K562 (cell line): ENCODE results near the gene PITPNC1. TPM values are rescaled to one million over a fixed set of nuclear protein-coding genes. Genes with fewer than 3 reads are reported as not detected.

Source experiments
- ATAC-seq: fragments of 200-7000 bp; cut with Tn5 transposase; 3 replicates; pipeline ENCODE4 v1.9.1; 2020; ENCODE audit warnings: moderate library complexity
- Bru-seq: library from RNA; stranded (reverse); fragments of 400-500 nt; gene quantifications from one replicate; lab custom pipeline; 2021; lab: Mats Ljungman, UMichigan
- BruChase-seq, 2 experiments: library from RNA; stranded (reverse); fragments of 400-500 nt; gene quantifications; one replicate each; lab custom pipeline; 2021; lab: Mats Ljungman, UMichigan
- BruUV-seq: library from RNA; stranded (reverse); fragments of 400-500 nt; replicated peaks from 2 replicates; lab custom pipeline; 2021; lab: Mats Ljungman, UMichigan
- CTCF ChIA-PET: fragments of 300-600 bp; formaldehyde crosslinking; extraction: SDS; loops from one replicate; lab custom pipeline; 2021; ENCODE audit warnings: low intra/inter-chr PET ratio; lab: Yijun Ruan, JAX
- POLR2A ChIA-PET: fragments of 300-600, 350-650 bp; sonication (Branson Sonifier 250); formaldehyde crosslinking; extraction: SDS; loops from one replicate; lab custom pipeline; 2021; ENCODE audit warnings: antibody characterized with exemption, inconsistent platforms; lab: Yijun Ruan, JAX
- DNase-seq, 4 experiments: peaks; one replicate each; pipeline versions ENCODE4 v3.0.0 to v3.0.0-alpha.2; 2011 to 2018; ENCODE audit warnings: low spot score in 3 of 4, mixed read lengths in 3 of 4; ENCODE audit errors: extremely low read depth in 1 of 4
- FAIRE-seq: peaks from 2 replicates; lab custom pipeline; 2011; peaks lifted over from hg19 to GRCh38; lab: Jason Lieb, UNC
- H2AFZ ChIP-seq: 2 replicates; pipeline ENCODE4 v1.6.0; 2011; ENCODE audit warnings: low read depth, low read length, control low read depth, inconsistent platforms
- H3K27ac ChIP-seq: fragments of 200-600 bp; 3 replicates; pipeline ENCODE4 v1.8.0; 2011; ENCODE audit warnings: low read depth, mild to moderate bottlenecking, control low read depth, inconsistent platforms, low read length, moderate library complexity, mixed read lengths; ENCODE audit errors: extremely low read depth
- H3K27me3 ChIP-seq, 2 experiments: fragments of 300-600 bp in 1 of 2; 2 replicates in 1 of 2; 3 replicates in 1 of 2; pipeline versions ENCODE4 v1.6.0 to v1.8.0; 2011; ENCODE audit warnings: inconsistent platforms in 2 of 2, low read length in 2 of 2, mild to moderate bottlenecking in 1 of 2, mixed read lengths in 1 of 2, moderate library complexity in 1 of 2; ENCODE audit not compliant: control insufficient read depth in 2 of 2, insufficient read depth in 2 of 2
- H3K36me3 ChIP-seq: fragments of 300-600 bp; 3 replicates; pipeline ENCODE4 v1.8.0; 2011; ENCODE audit warnings: mild to moderate bottlenecking, low read length, inconsistent platforms; ENCODE audit not compliant: control insufficient read depth, insufficient read depth
- H3K4me1 ChIP-seq, 2 experiments: fragments of 200-600 bp in 1 of 2; replicated peaks in 1 of 2; 2 replicates in 1 of 2; 3 replicates in 1 of 2; pipeline versions ENCODE4 v1.5.1 to v1.8.0; 2011; ENCODE audit warnings: inconsistent platforms in 2 of 2, low read length in 2 of 2, mild to moderate bottlenecking in 1 of 2, mixed read lengths in 1 of 2, moderate library complexity in 1 of 2; ENCODE audit not compliant: control insufficient read depth in 2 of 2, insufficient read depth in 2 of 2
- H3K4me2 ChIP-seq: 2 replicates; pipeline ENCODE4 v1.6.1; 2011; ENCODE audit warnings: low read length, control low read depth, inconsistent platforms, mixed read lengths; ENCODE audit not compliant: insufficient read depth
- H3K4me3 ChIP-seq: fragments of 200-600 bp; sonication (generic), shearing (Covaris generic); 2 replicates; pipeline ENCODE4 v1.5.1; 2016; ENCODE audit warnings: control low read depth, inconsistent platforms
- H3K79me2 ChIP-seq: fragments of 200-600 bp; 3 replicates; pipeline ENCODE4 v1.8.0; 2011; ENCODE audit warnings: low read length, inconsistent platforms; ENCODE audit not compliant: control insufficient read depth, insufficient read depth
- H3K9ac ChIP-seq, 2 experiments: 2 replicates each; pipeline versions ENCODE4 v1.6.0 to v1.6.1; 2011; ENCODE audit warnings: low read depth in 2 of 2, low read length in 2 of 2, control low read depth in 1 of 2, inconsistent platforms in 1 of 2, mild to moderate bottlenecking in 1 of 2, mixed read lengths in 1 of 2; ENCODE audit not compliant: insufficient read depth in 1 of 2
- H3K9me1 ChIP-seq: one replicate; pipeline ENCODE4 v1.6.0; 2011; ENCODE audit warnings: inconsistent platforms, mild to moderate bottlenecking, low read length, moderate library complexity; ENCODE audit not compliant: control insufficient read depth, insufficient read depth
- H3K9me3 ChIP-seq: replicated peaks from 2 replicates; pipeline ENCODE4 v1.5.1; 2011; ENCODE audit warnings: low read depth, low read length, inconsistent platforms; ENCODE audit not compliant: control insufficient read depth, insufficient read depth
- H4K20me1 ChIP-seq: replicated peaks from 2 replicates; pipeline ENCODE4 v1.6.1; 2011; ENCODE audit warnings: low read length, inconsistent platforms, mixed read lengths; ENCODE audit not compliant: control insufficient read depth, insufficient read depth
- ELF1 ChIP-seq: fragments of 200-800 bp; sonication (Bioruptor generic); IDR thresholded peaks from 2 replicates; pipeline ENCODE4 v1.6.1; 2016; ENCODE audit warnings: missing genetic modification characterization, missing compliant biosample characterization
- FOSL1 ChIP-seq: fragments of 200-800 bp; sonication (Bioruptor generic); conservative IDR thresholded peaks from 2 replicates; pipeline ENCODE4 v1.6.1; 2016; ENCODE audit warnings: missing genetic modification characterization, missing compliant biosample characterization
- MYC ChIP-seq, 2 experiments: fragments of 250-450 bp in 1 of 2; sonication (Bioruptor Pico) in 1 of 2; IDR thresholded peaks; 2 replicates each; pipeline versions ENCODE4 v1.5.1 to v1.6.1; 2012 to 2021; ENCODE audit warnings: low read depth in 2 of 2, borderline replicate concordance in 1 of 2, improper control_type of control experiment in 1 of 2, low read length in 1 of 2, mild to moderate bottlenecking in 1 of 2, moderate library complexity in 1 of 2
- POLR2G ChIP-seq: fragments of 200-400 bp; formaldehyde crosslinking; IDR thresholded peaks from 2 replicates; pipeline ENCODE4 v1.6.1; 2017; ENCODE audit warnings: low read depth, mild to moderate bottlenecking, antibody characterized with exemption, low read length, moderate library complexity
- RBM14 ChIP-seq: fragments of 200-400 bp; formaldehyde crosslinking; IDR thresholded peaks from 2 replicates; pipeline ENCODE4 v1.6.1; 2018; ENCODE audit warnings: low read depth, mild to moderate bottlenecking, low read length, moderate library complexity, borderline replicate concordance; ENCODE audit not compliant: insufficient read depth
- TAF1 ChIP-seq: IDR thresholded peaks from 2 replicates; pipeline ENCODE4 v1.6.1; 2011; ENCODE audit warnings: mild to moderate bottlenecking, low read length, moderate library complexity; ENCODE audit not compliant: insufficient read depth, control insufficient read depth, severe bottlenecking; ENCODE audit errors: extremely low read depth
- ZNF124 ChIP-seq: sonication (generic); formaldehyde crosslinking; IDR thresholded peaks from 2 replicates; pipeline ENCODE4 v1.8.1; 2022; ENCODE audit warnings: missing genetic modification reagents
- ZNF766 ChIP-seq: fragments of 200-800 bp; sonication (Bioruptor generic); conservative IDR thresholded peaks from 2 replicates; pipeline ENCODE4 v1.6.1; 2016; ENCODE audit warnings: missing genetic modification characterization, missing compliant biosample characterization
- whole genome bisulfite sequencing: fragments of 100-300 bp; shearing (Covaris generic); methylation state at CpG from one replicate; pipeline ENCODE4 v1.1.6; 2016; ENCODE audit warnings: low coverage, mixed read lengths; ENCODE audit not compliant: insufficient coverage; ENCODE audit errors: missing lambda C conversion rate; 5-methylcytosine and 5-hydroxymethylcytosine counted together
- in situ Hi-C: fragments of 300-500 bp; cut with MboI; formaldehyde crosslinking; loops from 4 replicates; pipeline ENCODE4 v1.15.0; 2018; ENCODE audit warnings: inconsistent platforms, mixed read lengths
- intact Hi-C: fragments of 100-400 bp; cut with micrococcal nuclease; formaldehyde crosslinking; loops from 2 replicates; pipeline ENCODE4 v1.14.2; 2022
- long read RNA-seq, 3 experiments: library from polyadenylated mRNA in 2 of 3; library from RNA in 1 of 3; unstranded in 2 of 3; stranded (forward) in 1 of 3; transcript quantifications; one replicate each; pipeline ENCODE4 v2.0.0, GENCODE V29; 2019 to 2022
- polyA minus RNA-seq, 3 experiments: library from RNA; depleted of rRNA, polyadenylated mRNA; stranded (reverse); fragments of >200 nt; gene quantifications; 2 replicates each; pipeline ENCODE4 v1.2.3, GENCODE V29; 2011
- polyA plus RNA-seq, 8 experiments: library from polyadenylated mRNA; depleted of rRNA in 4 of 8; stranded (reverse) in 5 of 8; unstranded in 3 of 8; fragments of >200 nt; fragmentation: Nextera tagmentation in 2 of 8; fragmentation: Illumina TruSeq in 1 of 8; extraction: Ambion mirVana in 2 of 8; extraction: Trizol in 1 of 8; gene quantifications; 2 replicates each; pipeline versions ENCODE4 v1.2.1 to v1.2.3, GENCODE V29; 2011 to 2014; ENCODE audit warnings: inconsistent platforms in 1 of 8, missing spikeins in 1 of 8
- total RNA-seq, 7 experiments: library from RNA; depleted of rRNA in 6 of 7; stranded (reverse); fragments of >200 nt in 6 of 7; fragmentation: Illumina TruSeq in 2 of 7; extraction: Trizol in 2 of 7; gene quantifications; 2 replicates each; pipeline versions ENCODE4 v1.2.1 to v1.2.3, GENCODE V29; 2011 to 2021; ENCODE audit warnings: low replicate concordance in 1 of 7
- TF ChIP-seq, protein P1 (sequence below): fragments of 450-650 bp; IDR thresholded peaks from 2 replicates; pipeline ENCODE4 v1.6.1; 2018; ENCODE audit warnings: mild to moderate bottlenecking, low read depth; ENCODE audit not compliant: partially characterized antibody
- TF ChIP-seq, protein P2 (sequence below): fragments of 250-450 bp; sonication (Bioruptor Pico); IDR thresholded peaks from 2 replicates; pipeline ENCODE4 v1.5.0; 2021; ENCODE audit warnings: mild to moderate bottlenecking, borderline replicate concordance

The PITPNC1 gene
- total RNA-seq (2011; cell fraction: chromatin; rRNA removed; ENCODE audit: low replicate concordance): 2.3 and 5.3 TPM in 2 replicates
- total RNA-seq (2011; cell fraction: nucleolus; rRNA removed): 0.53 and 1.2 TPM in 2 replicates
- 1.8 TPM in 2 replicates for total RNA-seq (2011; cell fraction: nucleoplasm; rRNA removed)
- total RNA-seq (2014; rRNA removed) (0.37 and 0.82 TPM in 2 replicates), total RNA-seq (2014; rRNA removed; fragmentation: Illumina TruSeq; extraction: Trizol) (0.70 and 0.80 TPM in 2 replicates), total RNA-seq (2015; rRNA removed; fragmentation: Illumina TruSeq; extraction: Trizol) (0.25 and 0.53 TPM in 2 replicates), total RNA-seq (2021) (0.85 and 1.1 TPM in 2 replicates), polyA plus RNA-seq (2011; rRNA removed) (0.65 and 0.76 TPM in 2 replicates), polyA plus RNA-seq (2014; fragmentation: Illumina TruSeq; extraction: Trizol) (0.83 and 1.0 TPM in 2 replicates), polyA plus RNA-seq (2014; fragmentation: Nextera tagmentation; extraction: Ambion mirVana) (under 1 TPM; 0.11 to 0.45 TPM), polyA plus RNA-seq (2014; rRNA removed) (0.37 and 0.49 TPM in 2 replicates), polyA minus RNA-seq (2011; rRNA and poly(A)+ RNA removed) (1.3 and 2.2 TPM in 2 replicates), Bru-seq, nascent RNA (percentile 31 among the genes with signal in this experiment), BruChase-seq, experiment 1, labeled RNA remaining after a 2-hour chase (percentile 29 among the genes with signal in this experiment), BruChase-seq, experiment 2, labeled RNA remaining after a 6-hour chase (percentile 26 among the genes with signal in this experiment)
- 0.21 and 0.65 TPM in 2 replicates for polyA plus RNA-seq (2011; cell fraction: cytosol; rRNA removed)
- 0.30 and 0.56 TPM in 2 replicates for polyA plus RNA-seq (2011; cell fraction: nucleus; rRNA removed)
- polyA plus RNA-seq (2012): 0.56 and 0.58 TPM in 2 replicates
- 0.48 TPM in 1 of 2 replicates, not detected in the other for polyA minus RNA-seq (2011; cell fraction: cytosol; rRNA and poly(A)+ RNA removed)
- polyA minus RNA-seq (2011; cell fraction: nucleus; rRNA and poly(A)+ RNA removed): 0.56 and 0.67 TPM in 2 replicates
- long read RNA-seq, experiment 1, partial matches to known transcripts: 0 of 5 reads
- long read RNA-seq, experiment 1, other reads (novel, unspliced or antisense): 5 of 5 reads
- long read RNA-seq, experiment 2, partial matches to known transcripts: 0 of 1 reads
- long read RNA-seq, experiment 2, other reads (novel, unspliced or antisense): 1 of 1 reads
- long read RNA-seq, experiment 3: 0 reads

DNA sequence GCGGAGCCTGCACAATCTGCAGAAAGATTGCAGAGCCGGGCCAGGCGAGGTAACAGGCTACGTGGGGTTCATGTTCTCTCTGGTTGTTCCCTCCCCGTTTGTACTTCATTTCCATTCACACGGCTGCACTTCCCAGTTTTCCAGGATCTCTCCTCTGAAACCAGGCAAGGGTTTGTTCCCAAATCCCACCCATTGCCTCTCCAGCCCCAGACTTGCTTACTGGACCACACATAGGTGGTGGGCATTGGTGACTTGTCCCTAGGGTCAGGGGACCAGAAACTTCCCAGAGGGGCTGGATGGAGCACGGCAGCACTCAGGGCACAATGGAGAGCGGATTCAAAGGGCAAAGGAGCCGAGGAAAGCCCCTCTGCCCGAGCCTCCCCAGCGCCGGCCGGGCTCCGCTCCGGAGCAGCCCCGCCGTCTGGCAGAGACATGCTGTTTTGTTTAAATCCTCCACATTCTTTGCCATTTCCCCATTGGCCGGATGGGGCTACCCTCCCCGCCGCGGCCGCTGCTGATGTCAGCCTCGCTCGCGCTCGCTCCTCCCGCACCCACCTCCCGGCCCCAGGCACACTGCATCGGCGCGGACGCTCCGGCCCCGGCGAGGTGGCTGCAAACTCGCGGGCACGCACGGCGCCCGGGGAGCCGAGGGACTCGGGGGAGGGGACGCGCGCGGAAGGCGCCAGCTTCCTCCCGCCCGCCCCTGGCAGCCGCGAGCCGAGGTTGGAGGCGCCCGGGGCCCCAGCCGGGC lies at the start of gene PITPNC1:
PITPNC1 (plus strand) TSS at position 545 of the 751 bp plus-strand sequence.
- CTCF ChIA-PET: no interaction called here
- TF ChIP-seq, protein P1, sequence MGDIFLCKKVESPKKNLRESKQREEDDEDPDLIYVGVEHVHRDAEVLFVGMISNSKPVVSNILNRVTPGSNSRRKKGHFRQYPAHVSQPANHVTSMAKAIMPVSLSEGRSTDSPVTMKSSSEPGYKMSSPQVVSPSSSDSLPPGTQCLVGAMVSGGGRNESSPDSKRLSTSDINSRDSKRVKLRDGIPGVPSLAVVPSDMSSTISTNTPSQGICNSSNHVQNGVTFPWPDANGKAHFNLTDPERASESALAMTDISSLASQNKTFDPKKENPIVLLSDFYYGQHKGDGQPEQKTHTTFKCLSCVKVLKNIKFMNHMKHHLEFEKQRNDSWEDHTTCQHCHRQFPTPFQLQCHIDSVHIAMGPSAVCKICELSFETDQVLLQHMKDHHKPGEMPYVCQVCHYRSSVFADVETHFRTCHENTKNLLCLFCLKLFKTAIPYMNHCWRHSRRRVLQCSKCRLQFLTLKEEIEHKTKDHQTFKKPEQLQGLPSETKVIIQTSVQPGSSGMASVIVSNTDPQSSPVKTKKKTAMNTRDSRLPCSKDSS: no peak
- TF ChIP-seq MYC (IDR thresholded peaks at IDR 0.05; ENCODE audit: low read depth, low read length) (peak; percentile 28; the same call in 1 of the 2 replicates), MYC (CRISPR knock-in tag; IDR thresholded peaks at IDR 0.05; ENCODE audit: borderline replicate concordance, low read depth) (no peak), POLR2G (peak; percentile 64), TAF1 (peak; percentile 12), ZNF766 (no peak), ZNF124 (CRISPR knock-in tag) (no peak), FOSL1 (no peak), RBM14 (no peak), ELF1 (tag) (no peak)
- TF ChIP-seq, protein P2, sequence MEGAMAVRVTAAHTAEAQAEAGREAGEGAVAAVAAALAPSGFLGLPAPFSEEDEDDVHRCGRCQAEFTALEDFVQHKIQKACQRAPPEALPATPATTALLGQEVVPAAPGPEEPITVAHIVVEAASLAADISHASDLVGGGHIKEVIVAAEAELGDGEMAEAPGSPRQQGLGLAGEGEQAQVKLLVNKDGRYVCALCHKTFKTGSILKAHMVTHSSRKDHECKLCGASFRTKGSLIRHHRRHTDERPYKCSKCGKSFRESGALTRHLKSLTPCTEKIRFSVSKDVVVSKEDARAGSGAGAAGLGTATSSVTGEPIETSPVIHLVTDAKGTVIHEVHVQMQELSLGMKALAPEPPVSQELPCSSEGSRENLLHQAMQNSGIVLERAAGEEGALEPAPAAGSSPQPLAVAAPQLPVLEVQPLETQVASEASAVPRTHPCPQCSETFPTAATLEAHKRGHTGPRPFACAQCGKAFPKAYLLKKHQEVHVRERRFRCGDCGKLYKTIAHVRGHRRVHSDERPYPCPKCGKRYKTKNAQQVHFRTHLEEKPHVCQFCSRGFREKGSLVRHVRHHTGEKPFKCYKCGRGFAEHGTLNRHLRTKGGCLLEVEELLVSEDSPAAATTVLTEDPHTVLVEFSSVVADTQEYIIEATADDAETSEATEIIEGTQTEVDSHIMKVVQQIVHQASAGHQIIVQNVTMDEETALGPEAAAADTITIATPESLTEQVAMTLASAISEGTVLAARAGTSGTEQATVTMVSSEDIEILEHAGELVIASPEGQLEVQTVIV (CRISPR knock-in tag): no peak

More for the DNA sequence above, at the start of gene PITPNC1:
- Histone ChIP-seq H3K27me3 (peaks cover 9 to 10% of the 10 kb centered on the region in 2 experiments; a peak in 3 of 5 replicates), H4K20me1 (0 out of 2 replicates have a peak, but pooled peaks cover 8% of the 10 kb centered on the region), H3K36me3 (no peaks in the 10 kb centered on the region), H3K27ac (no peak within 1 kb of the TSS), H3K79me2 (no peaks in the 10 kb centered on the region), H3K9me3 (peaks cover 6% of the 10 kb centered on the region; the same call in 1 of the 2 replicates), H2AFZ (peak within 1 kb of the TSS; percentile 79), H3K4me1 (peaks cover 18 to 44% of the 10 kb centered on the region in 2 experiments; a peak in 4 of 5 replicates), H3K4me3 (peak within 1 kb of the TSS; percentile 60), H3K9ac (peak within 1 kb of the TSS; percentile 49 to 92), H3K4me2 (peak within 1 kb of the TSS; percentile 84), H3K9me1 (no peaks in the 10 kb centered on the region)
- peak; percentile 63 to 80 (median 73) for DNase-seq
- POLR2A ChIA-PET: interaction anchor here (0.6 to 1.3 kb wide), 4 partner anchors 10 to 616 kb away, joined by 3 to 6 read pairs (median 4); partner anchors contain the start of gene PSMD12
- BruUV-seq: no TSS peak
- no peak for FAIRE-seq
- peak; percentile 83 for ATAC-seq
- WGBS: 2% methylated on average over 41 of the region's 56 CpGs
- intact Hi-C loops (loop anchor here (5.0 kb wide), 3 partner anchors 100 to 310 kb away; no protein-coding TSS in a partner anchor), in situ Hi-C loops (loop anchor here (25.0 kb wide), 1 partner anchor 310 kb away; no protein-coding TSS in a partner anchor)
